ENCODE results near the gene GASK1B. TPM values are rescaled to one million over a fixed set of nuclear protein-coding genes. Genes with fewer than 3 reads are reported as not detected.
A peak's percentile ranks its signal among the peaks of the same experiment; 100 is the strongest.

GASK1B gene
- 1.4 to 3.1 TPM (median 2.1 TPM) in 3 replicates for polyA plus RNA-seq
- 0.41 TPM for polyA plus RNA-seq (2011; ENCODE audit: low read depth)
- polyA plus RNA-seq (2011; cell fraction: cytosol; rRNA removed) = 1.1 and 1.9 TPM in 2 replicates
- polyA plus RNA-seq (2011; cell fraction: nucleus; rRNA removed) = 2.0 and 3.9 TPM in 2 replicates
- polyA plus RNA-seq (2012; ENCODE audit: low replicate concordance) = 0.51 and 1.4 TPM in 2 replicates
- polyA minus RNA-seq = 1.1 to 7.3 TPM (median 4.4 TPM) in 3 replicates
- polyA minus RNA-seq (2011; cell fraction: cytosol; rRNA and poly(A)+ RNA removed) = 1.9 TPM
- polyA minus RNA-seq (2011; cell fraction: nucleus; rRNA and poly(A)+ RNA removed) = 3.5 and 6.3 TPM in 2 replicates

DNA sequence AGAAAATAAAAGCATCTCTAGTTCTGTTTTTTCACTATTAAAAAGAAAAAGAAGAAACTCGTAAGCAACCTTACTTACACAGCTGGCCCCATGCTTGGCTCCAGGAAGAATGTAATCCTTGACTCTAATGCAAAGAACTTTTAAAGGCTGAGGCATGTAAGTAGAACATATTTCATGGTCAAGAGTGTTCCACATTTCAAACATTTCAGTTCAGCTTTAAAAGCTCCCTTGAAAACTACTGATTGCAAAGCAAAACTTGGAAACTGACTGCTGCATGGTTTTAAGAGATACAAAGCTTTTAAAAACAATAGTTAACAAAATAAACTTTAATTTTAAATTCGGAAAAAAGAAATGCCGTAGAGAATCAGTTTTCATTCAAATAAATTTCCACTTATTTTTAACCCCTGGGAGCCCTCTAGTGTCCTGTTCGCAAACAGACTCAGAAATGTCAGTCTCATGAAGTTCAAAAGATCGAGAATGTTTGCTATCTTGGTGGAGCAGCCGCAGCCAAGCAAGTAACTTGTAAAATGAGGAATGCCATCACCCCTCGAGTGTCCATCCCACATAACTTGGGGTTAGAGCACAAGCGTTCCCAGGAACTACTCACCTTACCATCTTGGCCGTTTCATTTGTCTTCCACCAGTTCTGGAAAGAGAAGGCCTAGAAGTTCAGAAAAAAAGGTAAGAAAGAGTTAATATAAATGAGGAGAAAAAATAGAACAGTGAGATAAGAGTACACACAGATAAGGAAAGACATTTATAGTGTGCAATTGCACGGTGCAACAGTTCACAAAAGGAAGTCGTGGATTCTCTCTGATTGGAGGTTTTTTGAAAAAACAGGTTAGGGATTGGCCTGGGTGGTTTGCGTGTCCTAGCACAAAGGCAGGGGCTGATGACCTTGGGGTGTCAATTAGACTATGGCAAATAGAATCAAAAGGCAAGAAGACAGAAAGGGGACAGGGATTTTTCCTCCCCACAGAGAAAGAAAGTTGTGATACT lies at the start of gene GASK1B:
Gene GASK1B (minus strand): TSS at position 765 of the 998 bp plus-strand sequence. CDS start 1,650 bp downstream, outside the sequence.
- TF ChIP-seq, protein P1, sequence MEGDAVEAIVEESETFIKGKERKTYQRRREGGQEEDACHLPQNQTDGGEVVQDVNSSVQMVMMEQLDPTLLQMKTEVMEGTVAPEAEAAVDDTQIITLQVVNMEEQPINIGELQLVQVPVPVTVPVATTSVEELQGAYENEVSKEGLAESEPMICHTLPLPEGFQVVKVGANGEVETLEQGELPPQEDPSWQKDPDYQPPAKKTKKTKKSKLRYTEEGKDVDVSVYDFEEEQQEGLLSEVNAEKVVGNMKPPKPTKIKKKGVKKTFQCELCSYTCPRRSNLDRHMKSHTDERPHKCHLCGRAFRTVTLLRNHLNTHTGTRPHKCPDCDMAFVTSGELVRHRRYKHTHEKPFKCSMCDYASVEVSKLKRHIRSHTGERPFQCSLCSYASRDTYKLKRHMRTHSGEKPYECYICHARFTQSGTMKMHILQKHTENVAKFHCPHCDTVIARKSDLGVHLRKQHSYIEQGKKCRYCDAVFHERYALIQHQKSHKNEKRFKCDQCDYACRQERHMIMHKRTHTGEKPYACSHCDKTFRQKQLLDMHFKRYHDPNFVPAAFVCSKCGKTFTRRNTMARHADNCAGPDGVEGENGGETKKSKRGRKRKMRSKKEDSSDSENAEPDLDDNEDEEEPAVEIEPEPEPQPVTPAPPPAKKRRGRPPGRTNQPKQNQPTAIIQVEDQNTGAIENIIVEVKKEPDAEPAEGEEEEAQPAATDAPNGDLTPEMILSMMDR (optimal IDR thresholded peaks at IDR 0.05 in 1 of 3, IDR thresholded peaks at IDR 0.05 in 1 of 3, conservative IDR thresholded peaks at IDR 0.05 in 1 of 3; ENCODE audit: extremely low read depth in 1 of 3, insufficient read depth in 2 of 3, low read length in 3 of 3) = peak; percentile 34 to 70 (median 59)
- no peak for TF ChIP-seq EZH2 (IDR thresholded peaks at IDR 0.05; ENCODE audit: low read length)
- FAIRE-seq = peak; percentile 82
- Histone ChIP-seq H2AFZ (ENCODE audit: control insufficient read depth, low read length) (peak within 1 kb of the TSS; percentile 87), H3K9ac (ENCODE audit: control insufficient read depth, extremely low read depth, insufficient read depth, low read length) (no peak within 1 kb of the TSS), H3K27me3 (ENCODE audit: control insufficient read depth, extremely low read depth, insufficient read depth, low read length) (no peaks in the 10 kb centered on the region), H4K20me1 (ENCODE audit: control insufficient read depth, extremely low read depth, insufficient read depth, low read length) (no peaks in the 10 kb centered on the region), H3K79me2 (ENCODE audit: control insufficient read depth, insufficient read depth, low read length) (no peaks in the 10 kb centered on the region), H3K9me1 (ENCODE audit: control insufficient read depth, extremely low read depth, insufficient read depth, low read length) (no peaks in the 10 kb centered on the region), H3K4me1 (ENCODE audit: control insufficient read depth, extremely low read depth, insufficient read depth, low read length) (peaks cover 17% of the 10 kb centered on the region), H3K4me2 (ENCODE audit: control insufficient read depth, extremely low read depth, insufficient read depth, low read depth, low read length) (peak within 1 kb of the TSS; percentile 81), H3K4me3 (ENCODE audit: control insufficient read depth in 2 of 3, extremely low read depth in 1 of 3, insufficient read depth in 2 of 3, low read depth in 1 of 3, low read length in 3 of 3) (peak within 1 kb of the TSS; percentile 43 to 58 (median 50)), H3K9me3 (ENCODE audit: control insufficient read depth, low read depth, low read length) (no peaks in the 10 kb centered on the region), H3K36me3 (ENCODE audit: control insufficient read depth in 2 of 2, extremely low read depth in 1 of 2, insufficient read depth in 2 of 2, low read length in 2 of 2) (no peaks in the 10 kb centered on the region), H3K27ac (ENCODE audit: control insufficient read depth, insufficient read depth, low read length) (peak within 1 kb of the TSS; percentile 10)
- DNase-seq (ENCODE audit: low read depth, low spot score) = no peak
- dilution Hi-C loops (cut with MboI; ENCODE audit: extremely low pct_ligation_motif_present, low sequenced_read_pairs) = no loop called here

DNA sequence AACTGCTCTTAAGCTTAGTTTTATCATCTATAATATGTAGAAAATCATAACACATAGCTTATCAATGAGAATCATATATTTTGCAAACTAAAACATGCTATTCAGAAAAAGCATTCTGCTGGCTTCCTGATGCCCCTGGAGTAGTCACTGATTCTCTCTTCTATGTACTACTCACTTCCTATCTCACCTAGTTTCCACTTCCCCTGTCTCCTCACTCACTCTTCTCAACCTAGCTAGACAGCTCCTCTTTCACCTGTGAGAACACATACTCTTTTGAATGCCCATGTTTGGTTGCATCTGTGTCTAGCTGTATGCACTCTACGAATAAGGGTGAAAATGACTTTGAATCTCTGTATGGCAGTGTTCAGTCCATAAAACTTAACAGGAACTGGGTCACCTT lies 46.8 kb upstream of the GASK1B start:
- Histone ChIP-seq H3K4me2 (ENCODE audit: control insufficient read depth, extremely low read depth, insufficient read depth, low read depth, low read length) (no peak overlapping the region), H3K9ac (ENCODE audit: control insufficient read depth, extremely low read depth, insufficient read depth, low read length) (no peak overlapping the region), H3K9me1 (ENCODE audit: control insufficient read depth, extremely low read depth, insufficient read depth, low read length) (no peaks in the 10 kb centered on the region), H2AFZ (ENCODE audit: control insufficient read depth, low read length) (no peak overlapping the region), H3K27me3 (ENCODE audit: control insufficient read depth, extremely low read depth, insufficient read depth, low read length) (no peaks in the 10 kb centered on the region), H3K9me3 (ENCODE audit: control insufficient read depth, low read depth, low read length) (no peaks in the 10 kb centered on the region), H3K36me3 (ENCODE audit: control insufficient read depth in 2 of 2, extremely low read depth in 1 of 2, insufficient read depth in 2 of 2, low read length in 2 of 2) (no peaks in the 10 kb centered on the region), H3K4me3 (ENCODE audit: control insufficient read depth in 2 of 3, extremely low read depth in 1 of 3, insufficient read depth in 2 of 3, low read depth in 1 of 3, low read length in 3 of 3) (no peak overlapping the region), H3K27ac (ENCODE audit: control insufficient read depth, insufficient read depth, low read length) (no peak overlapping the region), H3K4me1 (ENCODE audit: control insufficient read depth, extremely low read depth, insufficient read depth, low read length) (no peaks in the 10 kb centered on the region), H3K79me2 (ENCODE audit: control insufficient read depth, insufficient read depth, low read length) (no peaks in the 10 kb centered on the region), H4K20me1 (ENCODE audit: control insufficient read depth, extremely low read depth, insufficient read depth, low read length) (no peaks in the 10 kb centered on the region)
- TF ChIP-seq, protein P1 (optimal IDR thresholded peaks at IDR 0.05 in 1 of 3, IDR thresholded peaks at IDR 0.05 in 1 of 3, conservative IDR thresholded peaks at IDR 0.05 in 1 of 3; ENCODE audit: extremely low read depth in 1 of 3, insufficient read depth in 2 of 3, low read length in 3 of 3) = no peak
- no peak for TF ChIP-seq EZH2 (IDR thresholded peaks at IDR 0.05; ENCODE audit: low read length)
- DNase-seq (ENCODE audit: low read depth, low spot score) (no peak), FAIRE-seq (no peak)
- dilution Hi-C loops (cut with MboI; ENCODE audit: extremely low pct_ligation_motif_present, low sequenced_read_pairs) = no loop called here
